Ascending aorta (tissue), 2 donors: ENCODE measurements around the gene SPIB. TPM values are rescaled to one million over a fixed set of nuclear protein-coding genes. Genes with fewer than 3 reads are reported as not detected.
"Not testable (repeated sequence)": the region's sequence is repeated elsewhere in the genome, so short reads cannot be mapped to it uniquely, and the experiment has no call there.

Experiments
- DNase-seq, 2 donors: peaks; one replicate each; pipeline ENCODE4 v3.0.0-alpha.2; 2019; ENCODE audit warnings: low spot score in 2 of 2
- H3K27ac ChIP-seq, 2 donors: fragments of 200-600 bp; sonication (generic); one replicate each; pipeline ENCODE4 v1.5.1; 2016 to 2017; ENCODE audit warnings: mild to moderate bottlenecking in 1 of 2
- H3K27me3 ChIP-seq: fragments of 200-600 bp; sonication (generic); one replicate; pipeline ENCODE4 v1.5.1; 2017
- H3K36me3 ChIP-seq, 2 donors: fragments of 200-600 bp; sonication (generic); one replicate each; pipeline ENCODE4 v1.5.1; 2016
- H3K4me1 ChIP-seq, 2 donors: fragments of 200-600 bp; sonication (generic); one replicate each; pipeline ENCODE4 v1.5.1; 2016 to 2017; ENCODE audit warnings: mild to moderate bottlenecking in 1 of 2
- H3K4me3 ChIP-seq, 2 donors: fragments of 200-600 bp; sonication (generic); one replicate each; pipeline ENCODE4 v1.5.1; 2016 to 2017; ENCODE audit warnings: mild to moderate bottlenecking in 1 of 2
- H3K9me3 ChIP-seq, 2 donors: fragments of 200-600 bp; sonication (generic); one replicate each; pipeline ENCODE4 v1.5.1; 2016
- CTCF ChIP-seq, 3 experiments: fragments of 200-600 bp in 2 of 3; fragments of 450-650 bp in 1 of 3; sonication (generic) in 2 of 3; IDR thresholded peaks; one replicate each; pipeline ENCODE4 v1.5.1; 2016 to 2019; ENCODE audit warnings: antibody characterized with exemption in 3 of 3, mild to moderate bottlenecking in 1 of 3, moderate library complexity in 1 of 3
- intact Hi-C: fragments of 100-400 bp; cut with DNase I; formaldehyde crosslinking; loops from one replicate; pipeline ENCODE4 v1.15.1; 2023
- total RNA-seq: library from RNA; depleted of rRNA; stranded (reverse); fragments of >200 nt; gene quantifications from one replicate; pipeline ENCODE4 v1.1.0, GENCODE V29; 2016

The SPIB gene
- total RNA-seq, 1 donor from 2014 or later: not detected

GRCh38 chr19:50433201-50434180, 14.8 kb downstream of the SPIB start:
- no peak for TF ChIP-seq CTCF (IDR thresholded peaks at IDR 0.05)
- intact Hi-C loops: loop anchor here (5.0 kb wide), 1 partner anchor 79 kb away; the partner anchor contains the start of genes ASPDH and JOSD2
- H3K4me3 ChIP-seq: no peak overlapping the region
- no peaks in the 10 kb centered on the region for H3K9me3 ChIP-seq
- H3K27me3 ChIP-seq: peaks cover 20% of the 10 kb centered on the region
- no peak for DNase-seq
- H3K36me3 ChIP-seq: no peaks in the 10 kb centered on the region
- H3K4me1 ChIP-seq: peaks cover 10% of the 10 kb centered on the region in 2 donors
- no peak overlapping the region for H3K27ac ChIP-seq

GRCh38 chr19:50434525-50434924, 15.8 kb downstream of the SPIB start:
- Histone ChIP-seq H3K27ac (no peak overlapping the region), H3K36me3 (no peaks in the 10 kb centered on the region), H3K9me3 (no peaks in the 10 kb centered on the region), H3K4me1 (peaks cover 10% of the 10 kb centered on the region in 2 donors), H3K4me3 (no peak overlapping the region), H3K27me3 (peaks cover 20% of the 10 kb centered on the region)
- intact Hi-C loops: loop anchor here (5.0 kb wide), 1 partner anchor 78 kb away; the partner anchor contains the start of genes ASPDH and JOSD2
- DNase-seq: no peak
- TF ChIP-seq CTCF (IDR thresholded peaks at IDR 0.05): no peak

GRCh38 chr19:50435221-50435620, 16.5 kb downstream of the SPIB start:
- Histone ChIP-seq H3K27me3 (peaks cover 20% of the 10 kb centered on the region), H3K4me1 (peaks cover 10% of the 10 kb centered on the region in 2 donors), H3K4me3 (no peak overlapping the region), H3K9me3 (no peaks in the 10 kb centered on the region), H3K36me3 (no peaks in the 10 kb centered on the region), H3K27ac (no peak overlapping the region)
- no peak for DNase-seq
- TF ChIP-seq CTCF (IDR thresholded peaks at IDR 0.05): no peak
- intact Hi-C loops: no loop called here

- no peaks in the 10 kb centered on the region for H3K36me3 ChIP-seq
- H3K27ac ChIP-seq: no peak overlapping the region
- peaks cover 10% of the 10 kb centered on the region in 2 donors for H3K4me1 ChIP-seq
- H3K4me3 ChIP-seq: no peak overlapping the region
- peaks cover 19% of the 10 kb centered on the region for H3K27me3 ChIP-seq
- no peaks in the 10 kb centered on the region for H3K9me3 ChIP-seq
- no peak for DNase-seq
- intact Hi-C loops: no loop called here
- no peak for TF ChIP-seq CTCF (IDR thresholded peaks at IDR 0.05)
Observed at GRCh38 chr19:50435627-50436026, 16.9 kb downstream of the SPIB start.

GRCh38 chr19:50437862-50438449, 19.2 kb downstream of the SPIB start:
- no peak for TF ChIP-seq CTCF (IDR thresholded peaks at IDR 0.05)
- Histone ChIP-seq H3K9me3 (no peaks in the 10 kb centered on the region), H3K36me3 (no peaks in the 10 kb centered on the region), H3K27ac (no peak overlapping the region), H3K4me1 (no peaks in the 10 kb centered on the region), H3K4me3 (no peak overlapping the region), H3K27me3 (peaks cover 6% of the 10 kb centered on the region)
- no peak for DNase-seq
- intact Hi-C loops: no loop called here

GRCh38 chr19:50439130-50439529, 20.4 kb downstream of the SPIB start:
- DNase-seq, H3K9me3 ChIP-seq, H3K4me1 ChIP-seq, intact Hi-C loops, H3K4me3 ChIP-seq, H3K27ac ChIP-seq, H3K27me3 ChIP-seq, H3K36me3 ChIP-seq: not testable (repeated sequence)
